ENCODE measurements around the gene OR2B6.

GRCh38 chr6:27962506-27962905 lies 5.5 kb downstream of the OR2B6 start:
- no peak for TF ChIP-seq CTCF (conservative IDR thresholded peaks at IDR 0.05; ENCODE audit: low read length)
- TF ChIP-seq EZH2phosphoT487 (IDR thresholded peaks at IDR 0.05; ENCODE audit: borderline replicate concordance), result no peak
